ENCODE measurements around the gene PDAP1. TPM values are rescaled to one million over a fixed set of nuclear protein-coding genes. Genes with fewer than 3 reads are reported as not detected.

The PDAP1 gene
- total RNA-seq, 1 experiment from 2014 or later, result 180 TPM

DNA sequence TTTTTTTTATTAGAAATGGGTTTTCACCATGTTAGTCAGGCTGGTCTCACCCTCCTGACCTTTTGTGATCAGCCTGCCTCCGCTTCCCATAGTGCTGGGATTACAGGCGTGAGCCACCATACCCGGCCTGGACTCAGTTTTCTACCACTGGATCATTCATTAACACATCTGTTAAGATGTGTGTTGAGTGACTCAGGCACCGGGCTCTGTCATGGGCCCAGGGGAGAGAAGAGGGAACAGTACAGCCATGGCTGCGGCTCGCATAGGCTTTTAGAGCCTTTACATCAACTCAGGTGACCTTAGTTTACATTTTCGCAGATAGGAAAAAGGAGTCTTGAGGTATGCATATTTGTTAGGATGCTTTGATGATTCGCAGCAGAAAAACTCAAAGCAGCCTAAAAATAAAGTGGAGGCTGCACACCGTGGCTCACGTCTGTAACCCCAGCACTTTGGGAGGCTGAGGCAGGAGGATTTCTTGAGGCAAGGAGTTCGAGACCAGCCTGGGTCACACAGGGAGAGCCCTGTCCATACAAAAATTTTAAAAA, 36.9 kb downstream of the PDAP1 start:
- H3K4me3 ChIP-seq (ENCODE audit: low read depth, low read length), result no peak overlapping the region
- intact Hi-C loops (cut with micrococcal nuclease; ENCODE audit: unreplicated experiment), result no loop called here
- H3K4me1 ChIP-seq, result peaks cover 35% of the 10 kb centered on the region
- H3K9me3 ChIP-seq, result no peaks in the 10 kb centered on the region
- peaks cover 22% of the 10 kb centered on the region for H3K4me1 Mint-ChIP-seq (ENCODE audit: low read depth, unreplicated experiment)
- H3K27me3 ChIP-seq (replicated peaks; ENCODE audit: control insufficient read depth, insufficient read depth, low read length), result no peaks in the 10 kb centered on the region
- H3K36me3 ChIP-seq (ENCODE audit: control insufficient read depth, insufficient read depth, low read length), result no peaks in the 10 kb centered on the region; the same call in 1 of the 2 replicates
- BruUV-seq (replicated peaks), result no TSS peak
- TF ChIP-seq, protein P1, sequence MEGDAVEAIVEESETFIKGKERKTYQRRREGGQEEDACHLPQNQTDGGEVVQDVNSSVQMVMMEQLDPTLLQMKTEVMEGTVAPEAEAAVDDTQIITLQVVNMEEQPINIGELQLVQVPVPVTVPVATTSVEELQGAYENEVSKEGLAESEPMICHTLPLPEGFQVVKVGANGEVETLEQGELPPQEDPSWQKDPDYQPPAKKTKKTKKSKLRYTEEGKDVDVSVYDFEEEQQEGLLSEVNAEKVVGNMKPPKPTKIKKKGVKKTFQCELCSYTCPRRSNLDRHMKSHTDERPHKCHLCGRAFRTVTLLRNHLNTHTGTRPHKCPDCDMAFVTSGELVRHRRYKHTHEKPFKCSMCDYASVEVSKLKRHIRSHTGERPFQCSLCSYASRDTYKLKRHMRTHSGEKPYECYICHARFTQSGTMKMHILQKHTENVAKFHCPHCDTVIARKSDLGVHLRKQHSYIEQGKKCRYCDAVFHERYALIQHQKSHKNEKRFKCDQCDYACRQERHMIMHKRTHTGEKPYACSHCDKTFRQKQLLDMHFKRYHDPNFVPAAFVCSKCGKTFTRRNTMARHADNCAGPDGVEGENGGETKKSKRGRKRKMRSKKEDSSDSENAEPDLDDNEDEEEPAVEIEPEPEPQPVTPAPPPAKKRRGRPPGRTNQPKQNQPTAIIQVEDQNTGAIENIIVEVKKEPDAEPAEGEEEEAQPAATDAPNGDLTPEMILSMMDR (IDR thresholded peaks at IDR 0.05; ENCODE audit: insufficient read depth in 1 of 2, low read depth in 1 of 2, low read length in 1 of 2, severe bottlenecking in 1 of 2, unreplicated experiment in 1 of 2), result no peak
- peak overlapping the region; percentile 58 for H3K4me3 Mint-ChIP-seq (ENCODE audit: unreplicated experiment)
- no peak for DNase-seq
- H3K27ac Mint-ChIP-seq (ENCODE audit: unreplicated experiment), result peak overlapping the region; percentile 95
- no peaks in the 10 kb centered on the region for H3K9me3 Mint-ChIP-seq (ENCODE audit: unreplicated experiment)
- H3K27me3 Mint-ChIP-seq (ENCODE audit: insufficient read depth, unreplicated experiment), result no peaks in the 10 kb centered on the region
- ChIA-PET POLR2A (interaction anchor here (0.7 to 1.5 kb wide), 3 partner anchors 18 to 1160 kb away, joined by 3 to 17 read pairs (median 4); partner anchors contain the start of genes BHLHA15, BUD31 and PDAP1), CTCF (no interaction called here)
- H3K36me3 Mint-ChIP-seq (ENCODE audit: insufficient read depth, unreplicated experiment), result peaks cover 43% of the 10 kb centered on the region

DNA sequence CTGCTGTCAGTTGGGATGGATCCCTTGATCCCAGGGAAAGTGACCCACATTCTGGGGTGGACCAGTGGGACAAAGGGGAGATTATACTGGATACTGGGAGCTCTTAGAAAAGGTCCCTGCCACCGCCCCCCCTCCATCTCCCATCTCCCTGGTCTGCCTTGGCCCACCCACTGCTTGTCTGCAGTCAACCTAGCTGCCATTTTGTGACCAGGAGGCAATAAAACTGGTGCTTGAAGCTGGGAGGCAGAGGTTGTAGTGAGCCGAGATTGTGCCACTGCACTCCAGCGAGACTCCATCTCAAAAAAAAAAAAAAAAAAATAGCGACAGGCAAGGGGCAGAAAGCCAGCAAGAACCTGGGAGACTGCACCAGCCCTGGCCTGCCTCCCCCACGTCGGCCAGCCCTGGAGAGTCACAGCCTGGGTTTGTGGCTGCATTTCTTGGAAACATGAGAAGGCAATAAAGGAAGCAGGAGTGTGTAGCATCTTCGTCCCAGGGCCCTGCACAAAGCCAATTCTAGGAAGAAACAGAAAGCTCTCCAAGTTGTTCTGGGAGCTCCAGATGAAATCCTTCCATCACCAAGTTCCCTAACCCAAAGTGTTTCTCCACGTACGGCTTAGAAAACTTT, 38.5 kb downstream of the PDAP1 start:
- BruUV-seq (replicated peaks), result no TSS peak
- H3K27ac Mint-ChIP-seq (ENCODE audit: unreplicated experiment), result peak overlapping the region; percentile 85
- H3K9me3 ChIP-seq, result no peaks in the 10 kb centered on the region
- H3K36me3 ChIP-seq (ENCODE audit: control insufficient read depth, insufficient read depth, low read length), result peaks cover 1% of the 10 kb centered on the region; the same call in 1 of the 2 replicates
- H3K27me3 Mint-ChIP-seq (ENCODE audit: insufficient read depth, unreplicated experiment), result no peaks in the 10 kb centered on the region
- H3K4me1 Mint-ChIP-seq (ENCODE audit: low read depth, unreplicated experiment), result peaks cover 22% of the 10 kb centered on the region
- no peak for DNase-seq
- H3K36me3 Mint-ChIP-seq (ENCODE audit: insufficient read depth, unreplicated experiment), result peaks cover 54% of the 10 kb centered on the region
- intact Hi-C loops (cut with micrococcal nuclease; ENCODE audit: unreplicated experiment), result no loop called here
- H3K4me3 ChIP-seq (ENCODE audit: low read depth, low read length), result no peak overlapping the region
- CTCF ChIA-PET, result no interaction called here
- TF ChIP-seq, protein P1 (IDR thresholded peaks at IDR 0.05; ENCODE audit: insufficient read depth in 1 of 2, low read depth in 1 of 2, low read length in 1 of 2, severe bottlenecking in 1 of 2, unreplicated experiment in 1 of 2), result no peak
- H3K27me3 ChIP-seq (replicated peaks; ENCODE audit: control insufficient read depth, insufficient read depth, low read length), result no peaks in the 10 kb centered on the region
- H3K4me3 Mint-ChIP-seq (ENCODE audit: unreplicated experiment), result no peak overlapping the region
- POLR2A ChIA-PET, result no interaction called here
- no peaks in the 10 kb centered on the region for H3K9me3 Mint-ChIP-seq (ENCODE audit: unreplicated experiment)
- H3K4me1 ChIP-seq, result peaks cover 40% of the 10 kb centered on the region

- CTCF ChIA-PET, result no interaction called here
- peak overlapping the region; percentile 85 for H3K27ac Mint-ChIP-seq (ENCODE audit: unreplicated experiment)
Observed at GRCh38 chr7:99368750-99369389, 39.5 kb downstream of the PDAP1 start.

More at GRCh38 chr7:99368750-99369389, 39.5 kb downstream of the PDAP1 start:
- POLR2A ChIA-PET, result interaction anchor here (0.6 kb wide), 1 partner anchor 77 kb away, joined by 4 read pairs; no protein-coding TSS in a partner anchor
- no TSS peak for BruUV-seq (replicated peaks)
- Mint-ChIP-seq H3K27me3 (ENCODE audit: insufficient read depth, unreplicated experiment) (no peaks in the 10 kb centered on the region), H3K9me3 (ENCODE audit: unreplicated experiment) (no peaks in the 10 kb centered on the region), H3K4me3 (ENCODE audit: unreplicated experiment) (no peak overlapping the region), H3K4me1 (ENCODE audit: low read depth, unreplicated experiment) (peaks cover 22% of the 10 kb centered on the region), H3K36me3 (ENCODE audit: insufficient read depth, unreplicated experiment) (peaks cover 64% of the 10 kb centered on the region)
- intact Hi-C loops (cut with micrococcal nuclease; ENCODE audit: unreplicated experiment), result no loop called here
- no peak overlapping the region for H3K4me3 ChIP-seq (ENCODE audit: low read depth, low read length)
- peaks cover 3% of the 10 kb centered on the region; the same call in 1 of the 2 replicates for H3K36me3 ChIP-seq (ENCODE audit: control insufficient read depth, insufficient read depth, low read length)
- no peaks in the 10 kb centered on the region for H3K27me3 ChIP-seq (replicated peaks; ENCODE audit: control insufficient read depth, insufficient read depth, low read length)
- no peaks in the 10 kb centered on the region for H3K9me3 ChIP-seq
- TF ChIP-seq, protein P1 (IDR thresholded peaks at IDR 0.05; ENCODE audit: insufficient read depth in 1 of 2, low read depth in 1 of 2, low read length in 1 of 2, severe bottlenecking in 1 of 2, unreplicated experiment in 1 of 2), result no peak
- peaks cover 39% of the 10 kb centered on the region for H3K4me1 ChIP-seq
- no peak for DNase-seq

Measured in Caco-2 (cell line).